ENCODE data around the gene APOBR. TPM values are rescaled to one million over a fixed set of nuclear protein-coding genes. Genes with fewer than 3 reads are reported as not detected.
"Not testable (repeated sequence)": the region's sequence is repeated elsewhere in the genome, so short reads cannot be mapped to it uniquely, and the experiment has no call there.

APOBR gene, protein sequence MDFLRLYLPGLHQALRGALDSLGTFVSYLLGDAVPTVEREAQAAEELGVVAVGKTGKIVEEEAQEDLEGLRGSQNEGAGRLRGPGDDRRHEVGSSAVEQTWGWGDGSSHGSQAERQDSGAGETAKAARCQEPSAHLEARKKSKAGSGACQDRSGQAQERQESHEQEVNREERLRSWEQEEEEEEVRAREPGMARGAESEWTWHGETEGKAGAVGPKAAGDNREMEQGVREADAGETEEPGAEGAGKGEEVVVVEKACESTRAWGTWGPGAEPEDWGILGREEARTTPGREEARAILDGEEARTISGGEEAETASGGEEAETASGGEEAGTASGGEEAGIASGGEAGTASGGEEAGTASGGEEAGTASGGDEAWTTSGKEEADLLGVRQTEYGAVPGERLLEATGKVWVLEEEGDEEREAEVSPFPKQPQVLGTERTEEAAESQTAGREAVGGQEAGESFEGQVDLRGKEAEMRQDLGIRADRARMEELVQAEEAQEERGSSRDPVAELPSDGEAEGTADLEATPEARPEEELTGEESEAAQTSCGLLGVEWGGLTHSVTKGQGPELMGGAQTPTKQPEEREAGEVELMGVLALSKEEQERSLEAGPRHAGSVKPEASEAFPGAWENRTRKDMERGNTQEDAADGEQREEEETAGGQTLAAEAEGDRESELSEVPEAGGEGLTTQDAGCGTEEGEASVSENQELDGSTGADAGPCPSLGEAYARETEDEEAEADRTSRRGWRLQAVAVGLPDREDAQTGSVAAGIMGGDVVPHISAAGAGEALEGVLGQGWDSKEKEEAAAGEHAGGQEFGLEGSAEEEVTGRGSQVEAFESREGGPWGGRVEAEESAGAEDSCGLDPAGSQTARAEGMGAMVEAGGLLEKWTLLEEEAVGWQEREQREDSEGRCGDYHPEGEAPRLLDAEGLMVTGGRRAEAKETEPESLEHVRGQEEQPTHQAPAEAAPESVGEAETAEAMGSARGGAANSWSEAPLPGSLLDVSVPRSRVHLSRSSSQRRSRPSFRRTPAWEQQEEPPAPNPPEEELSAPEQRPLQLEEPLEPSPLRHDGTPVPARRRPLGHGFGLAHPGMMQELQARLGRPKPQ
- 17.7 TPM for total RNA-seq
- long read RNA-seq, transcript APOBR-202 (4 exons, 3,792 nt), result major isoform, 5 of 25 reads
- long read RNA-seq, partial matches to known transcripts, result 20 of 25 reads
- long read RNA-seq, other reads (novel, unspliced or antisense), result 0 of 25 reads

- intact Hi-C loops (cut with DNase I), result loop anchor here (10.0 kb wide), 1 partner anchor 51 kb away; no protein-coding TSS in a partner anchor
- H3K36me3 ChIP-seq, result no peaks in the 10 kb centered on the region
- no peaks in the 10 kb centered on the region for H3K27me3 ChIP-seq
- DNase-seq (peak; percentile 82), ATAC-seq (peak; percentile 71)
- H3K27ac ChIP-seq, result peak within 1 kb of the TSS; percentile 82
- H3K4me3 ChIP-seq, result peak within 1 kb of the TSS; percentile 48
- no peaks in the 10 kb centered on the region for H3K9me3 ChIP-seq
- H3K4me1 ChIP-seq, result peaks cover 15% of the 10 kb centered on the region
- TF ChIP-seq CTCF (IDR thresholded peaks at IDR 0.05), result no peak
These were observed at the start of gene APOBR for GRCh38 chr16:28494121-28494851. APOBR (plus strand) TSS chr16:28494643; CDS start chr16:28494682, 39 bp downstream.

DNA sequence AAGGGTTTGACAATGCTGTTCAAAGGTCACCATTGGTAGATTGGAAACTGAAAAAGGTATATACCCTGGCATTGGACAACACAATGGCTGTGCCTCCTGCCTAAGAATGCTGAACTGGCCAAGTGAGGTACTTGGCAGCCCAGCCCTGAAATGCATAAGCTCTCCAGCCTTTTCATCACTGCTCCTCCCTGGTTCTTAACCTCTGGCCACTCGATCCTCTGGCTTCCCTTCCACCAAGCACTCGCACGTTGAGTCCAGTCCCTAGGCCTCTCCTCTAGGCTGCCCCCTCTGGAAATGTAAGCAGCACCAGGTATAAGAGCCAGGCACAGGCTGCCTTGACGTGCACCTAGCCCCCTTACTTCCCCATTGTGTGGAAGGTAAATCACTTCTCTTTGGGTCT lies 48.1 kb upstream of the APOBR start:
- peak; percentile 60 for ATAC-seq
- H3K27me3 ChIP-seq; H3K4me3 ChIP-seq; H3K27ac ChIP-seq; H3K4me1 ChIP-seq; intact Hi-C loops (cut with DNase I); H3K36me3 ChIP-seq; H3K9me3 ChIP-seq; DNase-seq: not testable (repeated sequence)

- ATAC-seq, result peak; percentile 15
- H3K9me3 ChIP-seq; H3K27me3 ChIP-seq; intact Hi-C loops (cut with DNase I); H3K4me1 ChIP-seq; H3K36me3 ChIP-seq; DNase-seq; H3K4me3 ChIP-seq; H3K27ac ChIP-seq: not testable (repeated sequence)
These were observed 47.4 kb upstream of the APOBR start for GRCh38 chr16:28447081-28447480.

DNA sequence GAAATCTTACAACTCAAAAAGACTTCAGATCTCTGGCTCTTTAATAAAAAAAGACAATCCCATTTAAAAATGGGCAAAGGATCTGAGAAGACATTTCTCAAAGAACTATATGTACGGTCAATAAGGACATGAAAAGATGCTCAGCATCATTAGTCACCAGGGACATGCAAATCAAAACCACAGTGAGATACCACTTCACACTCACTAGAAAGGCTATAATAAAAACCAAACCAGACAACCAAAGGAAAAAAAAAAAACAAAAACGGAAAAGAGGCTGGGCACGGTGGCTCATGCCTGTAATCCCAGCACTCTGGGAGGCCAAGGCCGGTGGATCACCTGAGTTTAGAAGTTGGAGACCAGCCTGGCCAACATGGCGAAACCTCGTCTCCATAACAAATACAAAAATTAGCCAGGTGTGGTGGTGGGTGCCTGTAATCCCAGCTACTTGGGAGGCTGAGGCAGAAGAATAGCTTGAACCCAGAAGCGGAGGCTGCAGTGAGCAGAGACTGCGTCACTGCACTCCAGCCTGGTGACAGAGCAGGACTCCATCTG lies 20.7 kb upstream of the APOBR start:
- DNase-seq, result peak; percentile 9
- no peak for TF ChIP-seq CTCF (IDR thresholded peaks at IDR 0.05)
- H3K27me3 ChIP-seq, result no peaks in the 10 kb centered on the region
- H3K36me3 ChIP-seq, result peaks cover 59% of the 10 kb centered on the region
- H3K4me1 ChIP-seq, result no peaks in the 10 kb centered on the region
- no peak overlapping the region for H3K4me3 ChIP-seq
- no peaks in the 10 kb centered on the region for H3K9me3 ChIP-seq
- ATAC-seq, result no peak
- intact Hi-C loops (cut with DNase I), result no loop called here
- H3K27ac ChIP-seq, result no peak overlapping the region

GRCh38 chr16:28475221-28475620 lies 19.2 kb upstream of the APOBR start:
- DNase-seq (no peak), ATAC-seq (no peak)
- Histone ChIP-seq H3K36me3 (peaks cover 73% of the 10 kb centered on the region), H3K4me3 (no peak overlapping the region), H3K27me3 (no peaks in the 10 kb centered on the region), H3K27ac (no peak overlapping the region), H3K4me1 (no peaks in the 10 kb centered on the region), H3K9me3 (no peaks in the 10 kb centered on the region)
- TF ChIP-seq CTCF (IDR thresholded peaks at IDR 0.05), result no peak
- intact Hi-C loops (cut with DNase I), result no loop called here
